ENCODE results near the gene LRP2.

DNA sequence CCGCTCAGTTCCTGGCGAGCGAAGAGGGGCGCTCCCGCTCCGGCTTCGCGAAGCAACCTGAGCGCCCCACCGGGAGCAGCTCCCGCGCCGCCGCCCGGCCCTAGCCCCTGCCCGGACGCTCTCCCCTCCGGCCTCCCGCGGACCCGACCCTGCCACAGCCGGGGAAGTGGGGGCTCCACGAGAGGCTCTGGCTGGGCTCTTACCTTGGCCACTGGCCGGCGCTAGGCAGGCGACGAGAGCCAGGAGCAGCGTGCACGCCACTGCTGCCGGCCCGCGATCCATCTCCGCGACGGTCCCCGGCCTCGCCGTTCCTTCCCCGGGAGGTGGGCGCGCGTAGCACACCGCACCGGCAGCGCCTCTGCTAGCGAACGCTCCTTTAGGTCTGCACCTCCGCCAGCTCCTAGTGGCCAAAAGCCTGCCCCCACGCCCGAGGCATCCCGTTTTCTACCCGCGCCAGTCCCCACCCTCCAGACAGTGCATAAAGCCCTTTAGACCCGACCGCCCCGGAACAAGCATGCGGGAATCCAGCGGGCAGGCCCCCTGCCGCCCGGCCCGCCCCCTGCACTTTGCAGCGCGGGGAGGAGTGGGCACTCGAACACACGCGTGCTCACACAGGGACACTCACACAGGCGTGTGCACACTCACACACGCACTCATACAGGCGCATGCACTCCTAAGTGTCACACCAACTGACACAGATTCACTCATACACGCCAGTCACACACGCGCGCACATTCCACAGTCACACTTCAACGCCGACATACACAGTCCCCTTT, at the start of gene LRP2:
- TF ChIP-seq, protein P1, sequence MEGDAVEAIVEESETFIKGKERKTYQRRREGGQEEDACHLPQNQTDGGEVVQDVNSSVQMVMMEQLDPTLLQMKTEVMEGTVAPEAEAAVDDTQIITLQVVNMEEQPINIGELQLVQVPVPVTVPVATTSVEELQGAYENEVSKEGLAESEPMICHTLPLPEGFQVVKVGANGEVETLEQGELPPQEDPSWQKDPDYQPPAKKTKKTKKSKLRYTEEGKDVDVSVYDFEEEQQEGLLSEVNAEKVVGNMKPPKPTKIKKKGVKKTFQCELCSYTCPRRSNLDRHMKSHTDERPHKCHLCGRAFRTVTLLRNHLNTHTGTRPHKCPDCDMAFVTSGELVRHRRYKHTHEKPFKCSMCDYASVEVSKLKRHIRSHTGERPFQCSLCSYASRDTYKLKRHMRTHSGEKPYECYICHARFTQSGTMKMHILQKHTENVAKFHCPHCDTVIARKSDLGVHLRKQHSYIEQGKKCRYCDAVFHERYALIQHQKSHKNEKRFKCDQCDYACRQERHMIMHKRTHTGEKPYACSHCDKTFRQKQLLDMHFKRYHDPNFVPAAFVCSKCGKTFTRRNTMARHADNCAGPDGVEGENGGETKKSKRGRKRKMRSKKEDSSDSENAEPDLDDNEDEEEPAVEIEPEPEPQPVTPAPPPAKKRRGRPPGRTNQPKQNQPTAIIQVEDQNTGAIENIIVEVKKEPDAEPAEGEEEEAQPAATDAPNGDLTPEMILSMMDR (optimal IDR thresholded peaks at IDR 0.05 in 1 of 3, IDR thresholded peaks at IDR 0.05 in 1 of 3, conservative IDR thresholded peaks at IDR 0.05 in 1 of 3; ENCODE audit: extremely low read depth in 1 of 3, insufficient read depth in 2 of 3, low read length in 3 of 3), result no peak
- peak; percentile 95 for TF ChIP-seq EZH2 (IDR thresholded peaks at IDR 0.05; ENCODE audit: low read length)

Data from keratinocyte (primary cell).